ENCODE measurements around the gene TRAPPC3.

TRAPPC3 gene

DNA sequence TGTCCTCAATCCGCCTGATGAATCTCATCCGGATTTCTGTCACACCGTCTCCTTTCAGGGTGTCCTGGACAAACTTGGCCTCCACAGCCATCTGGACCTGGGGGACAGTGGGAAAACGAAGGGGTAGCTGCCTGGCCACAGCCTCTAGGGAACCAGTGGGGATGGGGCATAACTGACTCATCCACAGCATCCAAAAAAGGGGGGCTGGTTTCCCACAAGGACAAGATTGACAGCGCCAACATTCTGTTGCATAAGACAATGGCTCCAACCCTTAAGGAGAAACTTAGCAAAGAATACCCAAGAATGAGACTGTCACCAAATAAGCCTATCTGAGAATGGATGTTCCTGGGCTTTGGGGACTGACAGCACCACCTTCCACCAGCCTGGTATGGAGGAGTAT is 12.1 kb downstream of the TRAPPC3 start:
- no peak overlapping the region for H3K27ac ChIP-seq (ENCODE audit: insufficient read depth, low read length, poor library complexity, severe bottlenecking)
- no peak for DNase-seq
- H3K4me1 ChIP-seq (ENCODE audit: control insufficient read depth, insufficient read depth, low read length, poor library complexity, severe bottlenecking) = no peaks in the 10 kb centered on the region
- H3K4me3 ChIP-seq (ENCODE audit: insufficient read depth, low read depth, low read length, poor library complexity, severe bottlenecking) = no peak overlapping the region
- no peaks in the 10 kb centered on the region for H3K9me3 ChIP-seq (ENCODE audit: control insufficient read depth, low read length)
- H3K36me3 ChIP-seq (ENCODE audit: control insufficient read depth, insufficient read depth, low read length) = peaks cover 33% of the 10 kb centered on the region
- no peaks in the 10 kb centered on the region for H3K27me3 ChIP-seq (replicated peaks; ENCODE audit: control insufficient read depth, insufficient read depth, low read length, poor library complexity, severe bottlenecking)

GRCh38 chr1:36136535-36136934 is 12.8 kb downstream of the TRAPPC3 start:
- no peaks in the 10 kb centered on the region for H3K9me3 ChIP-seq (ENCODE audit: control insufficient read depth, low read length)
- H3K36me3 ChIP-seq (ENCODE audit: control insufficient read depth, insufficient read depth, low read length) = peaks cover 33% of the 10 kb centered on the region
- H3K27me3 ChIP-seq (replicated peaks; ENCODE audit: control insufficient read depth, insufficient read depth, low read length, poor library complexity, severe bottlenecking) = no peaks in the 10 kb centered on the region
- no peak overlapping the region for H3K4me3 ChIP-seq (ENCODE audit: insufficient read depth, low read depth, low read length, poor library complexity, severe bottlenecking)
- DNase-seq = no peak
- H3K4me1 ChIP-seq (ENCODE audit: control insufficient read depth, insufficient read depth, low read length, poor library complexity, severe bottlenecking) = no peaks in the 10 kb centered on the region
- no peak overlapping the region for H3K27ac ChIP-seq (ENCODE audit: insufficient read depth, low read length, poor library complexity, severe bottlenecking)

DNA sequence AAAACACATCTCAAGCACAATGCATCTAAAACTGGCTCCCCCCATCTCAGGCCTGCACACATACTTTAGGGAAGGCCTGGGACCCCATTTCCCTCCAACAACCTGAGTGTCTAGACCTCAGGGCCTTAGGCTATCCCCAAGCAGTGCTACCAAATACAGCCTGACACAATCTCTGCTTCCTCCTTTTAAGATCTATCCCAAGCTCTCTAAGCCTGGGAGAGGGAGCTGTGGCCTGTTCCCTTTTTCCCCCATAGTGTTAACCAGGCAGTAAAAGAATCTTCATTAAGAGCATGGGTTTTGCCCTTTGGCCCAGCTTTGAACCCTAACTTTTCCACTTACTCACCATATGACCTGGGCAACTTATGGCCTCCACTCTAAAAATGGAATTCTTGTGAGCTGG is 13.5 kb downstream of the TRAPPC3 start:
- Histone ChIP-seq H3K27ac (ENCODE audit: insufficient read depth, low read length, poor library complexity, severe bottlenecking) (no peak overlapping the region), H3K36me3 (ENCODE audit: control insufficient read depth, insufficient read depth, low read length) (peaks cover 33% of the 10 kb centered on the region), H3K9me3 (ENCODE audit: control insufficient read depth, low read length) (no peaks in the 10 kb centered on the region), H3K4me3 (ENCODE audit: insufficient read depth, low read depth, low read length, poor library complexity, severe bottlenecking) (no peak overlapping the region), H3K4me1 (ENCODE audit: control insufficient read depth, insufficient read depth, low read length, poor library complexity, severe bottlenecking) (no peaks in the 10 kb centered on the region), H3K27me3 (replicated peaks; ENCODE audit: control insufficient read depth, insufficient read depth, low read length, poor library complexity, severe bottlenecking) (no peaks in the 10 kb centered on the region)
- DNase-seq = no peak

DNA sequence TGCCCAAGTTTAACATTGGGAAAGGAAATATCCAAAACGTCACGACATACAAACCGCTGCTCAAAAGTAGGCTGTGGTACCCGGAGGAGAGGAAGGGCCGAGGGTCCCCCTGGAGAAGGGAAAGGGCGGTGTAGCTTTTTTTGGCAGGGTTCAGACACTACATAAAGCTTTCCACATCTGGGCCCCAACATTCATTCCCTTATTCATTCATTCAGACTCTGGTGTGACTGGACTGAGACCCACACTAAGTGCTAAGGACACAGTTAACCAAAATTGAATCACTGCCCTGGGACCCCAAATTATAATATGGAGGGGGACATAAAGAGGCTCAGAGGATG is 14.0 kb downstream of the TRAPPC3 start:
- Histone ChIP-seq H3K27me3 (replicated peaks; ENCODE audit: control insufficient read depth, insufficient read depth, low read length, poor library complexity, severe bottlenecking) (no peaks in the 10 kb centered on the region), H3K36me3 (ENCODE audit: control insufficient read depth, insufficient read depth, low read length) (peaks cover 33% of the 10 kb centered on the region), H3K9me3 (ENCODE audit: control insufficient read depth, low read length) (no peaks in the 10 kb centered on the region), H3K4me3 (ENCODE audit: insufficient read depth, low read depth, low read length, poor library complexity, severe bottlenecking) (no peak overlapping the region), H3K27ac (ENCODE audit: insufficient read depth, low read length, poor library complexity, severe bottlenecking) (no peak overlapping the region), H3K4me1 (ENCODE audit: control insufficient read depth, insufficient read depth, low read length, poor library complexity, severe bottlenecking) (no peaks in the 10 kb centered on the region)
- DNase-seq = no peak

DNA sequence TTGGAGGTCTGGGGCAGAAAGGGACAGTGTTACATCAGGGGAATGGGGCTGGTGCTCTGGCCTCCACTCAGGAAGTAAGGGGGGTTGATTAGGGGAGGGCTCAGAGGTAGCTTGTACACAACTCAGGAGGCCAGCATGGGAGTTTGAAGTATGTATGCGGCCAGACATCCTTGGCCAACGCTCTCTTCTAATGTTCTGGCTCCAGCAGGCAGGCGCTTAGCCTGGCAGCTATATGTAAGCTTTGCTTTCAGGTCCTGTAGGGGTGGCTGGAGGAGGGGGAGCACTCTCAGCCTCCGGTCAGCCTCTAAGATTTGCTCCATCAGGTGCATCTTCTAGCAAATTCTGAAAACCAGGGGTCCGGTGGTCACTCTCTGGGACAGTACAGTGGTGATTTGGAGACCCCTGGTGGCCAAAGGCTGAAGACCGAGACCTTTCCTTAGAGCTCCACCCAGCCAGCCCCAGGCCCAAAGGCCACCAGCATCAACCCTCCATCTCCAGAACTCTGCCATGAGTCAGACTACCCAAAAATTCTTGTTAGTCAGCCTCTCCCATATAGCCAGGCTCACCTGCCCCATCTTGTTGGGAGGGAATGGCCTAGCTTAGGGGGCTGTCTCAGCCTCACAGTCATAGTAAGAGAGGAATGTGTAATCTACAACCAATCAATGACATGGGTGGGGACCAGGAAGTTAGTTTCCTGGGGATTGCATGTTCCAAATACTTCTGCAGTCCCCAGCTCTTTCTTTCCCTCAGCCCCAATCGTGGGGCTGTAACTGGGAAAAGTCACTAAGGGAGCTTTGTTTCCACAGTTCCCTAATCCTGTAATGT is 14.6 kb downstream of the TRAPPC3 start:
- no peak for DNase-seq
- no peak overlapping the region for H3K27ac ChIP-seq (ENCODE audit: insufficient read depth, low read length, poor library complexity, severe bottlenecking)
- no peaks in the 10 kb centered on the region for H3K4me1 ChIP-seq (ENCODE audit: control insufficient read depth, insufficient read depth, low read length, poor library complexity, severe bottlenecking)
- H3K4me3 ChIP-seq (ENCODE audit: insufficient read depth, low read depth, low read length, poor library complexity, severe bottlenecking) = no peak overlapping the region
- H3K36me3 ChIP-seq (ENCODE audit: control insufficient read depth, insufficient read depth, low read length) = peaks cover 29% of the 10 kb centered on the region
- H3K9me3 ChIP-seq (ENCODE audit: control insufficient read depth, low read length) = no peaks in the 10 kb centered on the region
- H3K27me3 ChIP-seq (replicated peaks; ENCODE audit: control insufficient read depth, insufficient read depth, low read length, poor library complexity, severe bottlenecking) = no peaks in the 10 kb centered on the region

GRCh38 chr1:36134031-36134430 is 15.3 kb downstream of the TRAPPC3 start:
- no peaks in the 10 kb centered on the region for H3K27me3 ChIP-seq (replicated peaks; ENCODE audit: control insufficient read depth, insufficient read depth, low read length, poor library complexity, severe bottlenecking)
- H3K36me3 ChIP-seq (ENCODE audit: control insufficient read depth, insufficient read depth, low read length) = peaks cover 22% of the 10 kb centered on the region
- no peak overlapping the region for H3K27ac ChIP-seq (ENCODE audit: insufficient read depth, low read length, poor library complexity, severe bottlenecking)
- no peaks in the 10 kb centered on the region for H3K4me1 ChIP-seq (ENCODE audit: control insufficient read depth, insufficient read depth, low read length, poor library complexity, severe bottlenecking)
- DNase-seq = no peak
- H3K9me3 ChIP-seq (ENCODE audit: control insufficient read depth, low read length) = no peaks in the 10 kb centered on the region
- no peak overlapping the region for H3K4me3 ChIP-seq (ENCODE audit: insufficient read depth, low read depth, low read length, poor library complexity, severe bottlenecking)

DNA sequence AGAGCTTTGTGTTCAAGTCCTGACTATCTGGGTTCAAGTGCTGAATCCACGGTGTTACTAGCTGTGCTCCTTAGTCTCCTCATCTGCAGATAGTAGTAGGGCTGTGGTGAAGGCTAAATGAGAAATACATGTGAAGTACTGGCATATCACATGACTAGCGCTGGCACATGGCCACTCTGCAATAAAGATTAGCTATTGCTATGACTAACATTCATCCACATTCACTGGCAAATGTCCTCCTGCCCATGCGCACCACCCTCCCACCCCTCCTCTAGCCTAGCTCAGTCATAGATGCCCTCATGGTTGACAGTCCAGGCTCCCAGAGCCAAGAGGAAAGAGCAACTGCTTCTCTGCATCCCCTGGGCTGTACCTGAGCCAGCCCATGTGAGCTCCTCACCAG is 15.8 kb downstream of the TRAPPC3 start:
- H3K4me1 ChIP-seq (ENCODE audit: control insufficient read depth, insufficient read depth, low read length, poor library complexity, severe bottlenecking) = no peaks in the 10 kb centered on the region
- no peak overlapping the region for H3K4me3 ChIP-seq (ENCODE audit: insufficient read depth, low read depth, low read length, poor library complexity, severe bottlenecking)
- no peak overlapping the region for H3K27ac ChIP-seq (ENCODE audit: insufficient read depth, low read length, poor library complexity, severe bottlenecking)
- H3K36me3 ChIP-seq (ENCODE audit: control insufficient read depth, insufficient read depth, low read length) = peaks cover 22% of the 10 kb centered on the region
- no peaks in the 10 kb centered on the region for H3K9me3 ChIP-seq (ENCODE audit: control insufficient read depth, low read length)
- no peaks in the 10 kb centered on the region for H3K27me3 ChIP-seq (replicated peaks; ENCODE audit: control insufficient read depth, insufficient read depth, low read length, poor library complexity, severe bottlenecking)
- DNase-seq = no peak

GRCh38 chr1:36132029-36132428 is 17.3 kb downstream of the TRAPPC3 start:
- no peak overlapping the region for H3K27ac ChIP-seq (ENCODE audit: insufficient read depth, low read length, poor library complexity, severe bottlenecking)
- H3K27me3 ChIP-seq (replicated peaks; ENCODE audit: control insufficient read depth, insufficient read depth, low read length, poor library complexity, severe bottlenecking) = no peaks in the 10 kb centered on the region
- no peaks in the 10 kb centered on the region for H3K9me3 ChIP-seq (ENCODE audit: control insufficient read depth, low read length)
- peaks cover 9% of the 10 kb centered on the region for H3K36me3 ChIP-seq (ENCODE audit: control insufficient read depth, insufficient read depth, low read length)
- no peaks in the 10 kb centered on the region for H3K4me1 ChIP-seq (ENCODE audit: control insufficient read depth, insufficient read depth, low read length, poor library complexity, severe bottlenecking)
- DNase-seq = no peak
- H3K4me3 ChIP-seq (ENCODE audit: insufficient read depth, low read depth, low read length, poor library complexity, severe bottlenecking) = no peak overlapping the region

- Histone ChIP-seq H3K4me1 (ENCODE audit: control insufficient read depth, insufficient read depth, low read length, poor library complexity, severe bottlenecking) (peaks cover 3% of the 10 kb centered on the region), H3K4me3 (ENCODE audit: insufficient read depth, low read depth, low read length, poor library complexity, severe bottlenecking) (no peak overlapping the region), H3K27me3 (replicated peaks; ENCODE audit: control insufficient read depth, insufficient read depth, low read length, poor library complexity, severe bottlenecking) (peaks cover 16% of the 10 kb centered on the region), H3K27ac (ENCODE audit: insufficient read depth, low read length, poor library complexity, severe bottlenecking) (no peak overlapping the region), H3K36me3 (ENCODE audit: control insufficient read depth, insufficient read depth, low read length) (no peaks in the 10 kb centered on the region), H3K9me3 (ENCODE audit: control insufficient read depth, low read length) (no peaks in the 10 kb centered on the region)
- no peak for DNase-seq
Measured at GRCh38 chr1:36128905-36129206, 20.4 kb downstream of the TRAPPC3 start.

DNA sequence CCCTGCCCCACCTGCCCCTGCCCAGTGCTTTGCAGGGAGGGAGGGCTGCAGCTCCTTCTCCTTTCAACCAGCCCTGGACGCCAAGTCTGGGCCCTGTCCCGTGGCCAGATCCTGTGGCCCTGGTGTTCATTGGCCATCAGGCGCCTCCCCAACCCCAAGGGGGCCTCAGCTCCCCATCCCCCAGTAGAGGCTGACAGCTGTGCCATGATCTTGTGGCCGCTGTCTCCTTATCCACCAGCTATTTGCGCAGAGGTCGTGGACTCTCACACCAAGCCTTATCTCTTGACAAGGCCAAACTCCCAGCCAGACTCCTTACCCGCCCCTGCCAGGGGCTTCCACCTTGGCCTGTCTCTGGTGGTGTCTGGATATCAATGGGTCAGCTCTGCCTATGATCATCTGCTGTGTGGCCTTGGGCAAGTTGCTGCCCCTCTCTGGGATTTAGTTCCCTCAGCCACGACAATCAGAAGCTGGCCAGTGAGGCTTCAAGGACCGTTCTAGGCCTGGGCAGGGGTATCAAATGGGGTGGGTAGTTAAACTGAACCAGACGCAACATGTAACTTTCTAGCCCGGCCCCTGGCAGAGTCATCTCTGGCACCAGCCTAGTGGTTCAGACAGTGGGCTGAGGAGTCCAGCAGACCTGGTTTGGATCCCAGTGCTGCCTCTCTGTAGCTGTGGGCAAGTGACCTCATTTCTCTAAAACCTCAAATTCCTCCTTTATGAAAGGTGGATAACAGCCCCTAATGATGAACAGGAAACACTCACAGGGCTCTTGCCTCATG is 21.0 kb downstream of the TRAPPC3 start:
- Histone ChIP-seq H3K4me1 (ENCODE audit: control insufficient read depth, insufficient read depth, low read length, poor library complexity, severe bottlenecking) (peaks cover 3% of the 10 kb centered on the region), H3K27ac (ENCODE audit: insufficient read depth, low read length, poor library complexity, severe bottlenecking) (no peak overlapping the region), H3K27me3 (replicated peaks; ENCODE audit: control insufficient read depth, insufficient read depth, low read length, poor library complexity, severe bottlenecking) (peaks cover 16% of the 10 kb centered on the region), H3K4me3 (ENCODE audit: insufficient read depth, low read depth, low read length, poor library complexity, severe bottlenecking) (no peak overlapping the region), H3K9me3 (ENCODE audit: control insufficient read depth, low read length) (no peaks in the 10 kb centered on the region), H3K36me3 (ENCODE audit: control insufficient read depth, insufficient read depth, low read length) (no peaks in the 10 kb centered on the region)
- no peak for DNase-seq

Measured in effector memory CD4-positive, alpha-beta T cell (primary cell).